Measurements from ENCODE around the gene RPS19BP1. TPM values are rescaled to one million over a fixed set of nuclear protein-coding genes. Genes with fewer than 3 reads are reported as not detected.

Gene RPS19BP1
- total RNA-seq, 4 donors from 2014 or later = 72.2 to 128 (median 104) TPM

GRCh38 chr22:39558254-39558727 lies 25.7 kb upstream of the RPS19BP1 start:
- DNase-seq = no peak

GRCh38 chr22:39556970-39557841 lies 24.7 kb upstream of the RPS19BP1 start:
- H3K9me3 ChIP-seq = no peaks in the 10 kb centered on the region
- DNase-seq (no peak), ATAC-seq (no peak)
- no peaks in the 10 kb centered on the region for H3K36me3 ChIP-seq
- H3K27ac ChIP-seq = no peak overlapping the region
- peaks cover 39 to 45% (median 44%) of the 10 kb centered on the region in 3 donors for H3K27me3 ChIP-seq
- H3K4me1 ChIP-seq = peaks cover 0 to 4% of the 10 kb centered on the region in 2 donors
- in situ Hi-C loops (cut with MboI; ENCODE audit: low sequenced_read_pairs in 4 of 4) (no loop called here), intact Hi-C loops (cut with DNase I; ENCODE audit: low total_unique reads) (no loop called here)
- TF ChIP-seq POLR2A (IDR thresholded peaks at IDR 0.05) (no peak), CTCF (IDR thresholded peaks at IDR 0.05 in 4 of 5, conservative IDR thresholded peaks at IDR 0.05 in 1 of 5) (no peak)
- no peak overlapping the region for H3K4me3 ChIP-seq

More at GRCh38 chr22:39558254-39558727, 25.7 kb upstream of the RPS19BP1 start:
- intact Hi-C loops (cut with DNase I; ENCODE audit: low total_unique reads) = no loop called here
- H3K4me3 ChIP-seq = no peak overlapping the region
- TF ChIP-seq POLR2A (IDR thresholded peaks at IDR 0.05) (no peak), CTCF (IDR thresholded peaks at IDR 0.05 in 4 of 5, conservative IDR thresholded peaks at IDR 0.05 in 1 of 5) (no peak)
- H3K36me3 ChIP-seq = no peaks in the 10 kb centered on the region
- peaks cover 0 to 4% of the 10 kb centered on the region in 2 donors for H3K4me1 ChIP-seq
- ATAC-seq = no peak
- no peak overlapping the region for H3K27ac ChIP-seq
- in situ Hi-C loops (cut with MboI; ENCODE audit: low sequenced_read_pairs in 4 of 4) = no loop called here
- H3K27me3 ChIP-seq = peaks cover 42 to 45% (median 44%) of the 10 kb centered on the region in 3 donors
- H3K9me3 ChIP-seq = no peaks in the 10 kb centered on the region

GRCh38 chr22:39554151-39554550 lies 21.6 kb upstream of the RPS19BP1 start:
- TF ChIP-seq CTCF (IDR thresholded peaks at IDR 0.05 in 4 of 5, conservative IDR thresholded peaks at IDR 0.05 in 1 of 5) (no peak), POLR2A (IDR thresholded peaks at IDR 0.05) (no peak)
- peaks cover 0 to 4% of the 10 kb centered on the region in 2 donors for H3K4me1 ChIP-seq
- H3K36me3 ChIP-seq = no peaks in the 10 kb centered on the region
- H3K9me3 ChIP-seq = no peaks in the 10 kb centered on the region
- intact Hi-C loops (cut with DNase I; ENCODE audit: low total_unique reads) (no loop called here), in situ Hi-C loops (cut with MboI; ENCODE audit: low sequenced_read_pairs in 4 of 4) (no loop called here)
- peaks cover 31 to 51% (median 34%) of the 10 kb centered on the region in 3 donors for H3K27me3 ChIP-seq
- H3K27ac ChIP-seq = no peak overlapping the region
- ATAC-seq = no peak
- H3K4me3 ChIP-seq = no peak overlapping the region
- DNase-seq = no peak

- ATAC-seq = no peak
- peaks cover 24 to 47% (median 32%) of the 10 kb centered on the region in 3 donors for H3K27me3 ChIP-seq
These were observed 20.9 kb upstream of the RPS19BP1 start for GRCh38 chr22:39553429-39553828.

More at GRCh38 chr22:39553429-39553828, 20.9 kb upstream of the RPS19BP1 start:
- Histone ChIP-seq H3K9me3 (no peaks in the 10 kb centered on the region), H3K36me3 (no peaks in the 10 kb centered on the region), H3K27ac (no peak overlapping the region), H3K4me3 (no peak overlapping the region), H3K4me1 (peaks cover 0 to 4% of the 10 kb centered on the region in 2 donors)
- in situ Hi-C loops (cut with MboI; ENCODE audit: low sequenced_read_pairs in 4 of 4) (no loop called here), intact Hi-C loops (cut with DNase I; ENCODE audit: low total_unique reads) (no loop called here)
- TF ChIP-seq CTCF (IDR thresholded peaks at IDR 0.05 in 4 of 5, conservative IDR thresholded peaks at IDR 0.05 in 1 of 5) = no peak
- no peak for TF ChIP-seq POLR2A (IDR thresholded peaks at IDR 0.05)
- no peak for DNase-seq
